K562 (cell line): ENCODE measurements around the gene ELOVL1. TPM values are rescaled to one million over a fixed set of nuclear protein-coding genes. Genes with fewer than 3 reads are reported as not detected.
A peak's percentile ranks its signal among the peaks of the same experiment; 100 is the strongest.

Experiments
- ATAC-seq: fragments of 200-7000 bp; cut with Tn5 transposase; 3 replicates; pipeline ENCODE4 v1.9.1; 2020; ENCODE audit warnings: moderate library complexity
- BruUV-seq: library from RNA; stranded (reverse); fragments of 400-500 nt; replicated peaks from 2 replicates; lab custom pipeline; 2021; lab: Mats Ljungman, UMichigan
- CTCF ChIA-PET: fragments of 300-600 bp; formaldehyde crosslinking; extraction: SDS; loops from one replicate; lab custom pipeline; 2021; ENCODE audit warnings: low intra/inter-chr PET ratio; lab: Yijun Ruan, JAX
- POLR2A ChIA-PET: fragments of 300-600, 350-650 bp; sonication (Branson Sonifier 250); formaldehyde crosslinking; extraction: SDS; loops from one replicate; lab custom pipeline; 2021; ENCODE audit warnings: antibody characterized with exemption, inconsistent platforms; lab: Yijun Ruan, JAX
- DNase-seq, 4 experiments: peaks; one replicate each; pipeline versions ENCODE4 v3.0.0 to v3.0.0-alpha.2; 2011 to 2018; ENCODE audit warnings: low spot score in 3 of 4, mixed read lengths in 3 of 4; ENCODE audit errors: extremely low read depth in 1 of 4
- FAIRE-seq: peaks from 2 replicates; lab custom pipeline; 2011; peaks lifted over from hg19 to GRCh38; lab: Jason Lieb, UNC
- H2AFZ ChIP-seq: 2 replicates; pipeline ENCODE4 v1.6.0; 2011; ENCODE audit warnings: low read depth, low read length, control low read depth, inconsistent platforms
- H3K27ac ChIP-seq: fragments of 200-600 bp; 3 replicates; pipeline ENCODE4 v1.8.0; 2011; ENCODE audit warnings: low read depth, mild to moderate bottlenecking, control low read depth, inconsistent platforms, low read length, moderate library complexity, mixed read lengths; ENCODE audit errors: extremely low read depth
- H3K27me3 ChIP-seq, 2 experiments: fragments of 300-600 bp in 1 of 2; 2 replicates in 1 of 2; 3 replicates in 1 of 2; pipeline versions ENCODE4 v1.6.0 to v1.8.0; 2011; ENCODE audit warnings: inconsistent platforms in 2 of 2, low read length in 2 of 2, mild to moderate bottlenecking in 1 of 2, mixed read lengths in 1 of 2, moderate library complexity in 1 of 2; ENCODE audit not compliant: control insufficient read depth in 2 of 2, insufficient read depth in 2 of 2
- H3K36me3 ChIP-seq: fragments of 300-600 bp; 3 replicates; pipeline ENCODE4 v1.8.0; 2011; ENCODE audit warnings: mild to moderate bottlenecking, low read length, inconsistent platforms; ENCODE audit not compliant: control insufficient read depth, insufficient read depth
- H3K4me1 ChIP-seq, 2 experiments: fragments of 200-600 bp in 1 of 2; replicated peaks in 1 of 2; 2 replicates in 1 of 2; 3 replicates in 1 of 2; pipeline versions ENCODE4 v1.5.1 to v1.8.0; 2011; ENCODE audit warnings: inconsistent platforms in 2 of 2, low read length in 2 of 2, mild to moderate bottlenecking in 1 of 2, mixed read lengths in 1 of 2, moderate library complexity in 1 of 2; ENCODE audit not compliant: control insufficient read depth in 2 of 2, insufficient read depth in 2 of 2
- H3K4me2 ChIP-seq: 2 replicates; pipeline ENCODE4 v1.6.1; 2011; ENCODE audit warnings: low read length, control low read depth, inconsistent platforms, mixed read lengths; ENCODE audit not compliant: insufficient read depth
- H3K4me3 ChIP-seq: fragments of 200-600 bp; sonication (generic), shearing (Covaris generic); 2 replicates; pipeline ENCODE4 v1.5.1; 2016; ENCODE audit warnings: control low read depth, inconsistent platforms
- H3K79me2 ChIP-seq: fragments of 200-600 bp; 3 replicates; pipeline ENCODE4 v1.8.0; 2011; ENCODE audit warnings: low read length, inconsistent platforms; ENCODE audit not compliant: control insufficient read depth, insufficient read depth
- H3K9ac ChIP-seq, 2 experiments: 2 replicates each; pipeline versions ENCODE4 v1.6.0 to v1.6.1; 2011; ENCODE audit warnings: low read depth in 2 of 2, low read length in 2 of 2, control low read depth in 1 of 2, inconsistent platforms in 1 of 2, mild to moderate bottlenecking in 1 of 2, mixed read lengths in 1 of 2; ENCODE audit not compliant: insufficient read depth in 1 of 2
- H3K9me1 ChIP-seq: one replicate; pipeline ENCODE4 v1.6.0; 2011; ENCODE audit warnings: inconsistent platforms, mild to moderate bottlenecking, low read length, moderate library complexity; ENCODE audit not compliant: control insufficient read depth, insufficient read depth
- H3K9me3 ChIP-seq: replicated peaks from 2 replicates; pipeline ENCODE4 v1.5.1; 2011; ENCODE audit warnings: low read depth, low read length, inconsistent platforms; ENCODE audit not compliant: control insufficient read depth, insufficient read depth
- H4K20me1 ChIP-seq: replicated peaks from 2 replicates; pipeline ENCODE4 v1.6.1; 2011; ENCODE audit warnings: low read length, inconsistent platforms, mixed read lengths; ENCODE audit not compliant: control insufficient read depth, insufficient read depth
- CBFA2T3 ChIP-seq: fragments of 450-650 bp; IDR thresholded peaks from 2 replicates; pipeline ENCODE4 v1.6.1; 2017
- CHCHD3 ChIP-seq: fragments of 250-450 bp; sonication (Bioruptor Pico); IDR thresholded peaks from 2 replicates; pipeline ENCODE4 v2.1.2; 2022; ENCODE audit warnings: mild to moderate bottlenecking
- DMBX1 ChIP-seq: fragments of 250-450 bp; sonication (Bioruptor Pico); IDR thresholded peaks from 2 replicates; pipeline ENCODE4 v1.8.0; 2022; ENCODE audit warnings: inconsistent platforms, mild to moderate bottlenecking, moderate library complexity, borderline replicate concordance
- ETV1 ChIP-seq: fragments of 450-650 bp; conservative IDR thresholded peaks from 2 replicates; pipeline ENCODE4 v1.6.1; 2016; ENCODE audit warnings: missing genetic modification characterization, control low read depth, low read depth, missing compliant biosample characterization
- IRF2 ChIP-seq: sonication (generic); formaldehyde crosslinking; IDR thresholded peaks from 2 replicates; pipeline ENCODE4 v1.8.1; 2022; ENCODE audit warnings: mild to moderate bottlenecking, missing genetic modification reagents
- IRF9 ChIP-seq: fragments of 450-650 bp; IDR thresholded peaks from 2 replicates; pipeline ENCODE4 v1.6.1; 2016; ENCODE audit warnings: missing biosample characterization, missing genetic modification characterization
- KHSRP ChIP-seq: fragments of 450-650 bp; IDR thresholded peaks from 2 replicates; pipeline ENCODE4 v1.6.1; 2017
- MTA2 ChIP-seq: fragments of 450-650 bp; IDR thresholded peaks from 2 replicates; pipeline ENCODE4 v1.6.1; 2016; ENCODE audit warnings: low read depth
- NEUROD1 ChIP-seq: fragments of 150-350 bp; IDR thresholded peaks from 2 replicates; pipeline ENCODE4 v1.6.1; 2014; ENCODE audit warnings: borderline replicate concordance, low read length, low read depth; ENCODE audit not compliant: partially characterized antibody
- NONO ChIP-seq, 2 experiments: fragments of 200-400 bp in 1 of 2; fragments of 450-650 bp in 1 of 2; formaldehyde crosslinking in 1 of 2; IDR thresholded peaks; 2 replicates each; pipeline ENCODE4 v1.6.1; 2017; ENCODE audit warnings: low read depth in 2 of 2, mild to moderate bottlenecking in 2 of 2, moderate library complexity in 2 of 2, low read length in 1 of 2
- POLR2G ChIP-seq: fragments of 200-400 bp; formaldehyde crosslinking; IDR thresholded peaks from 2 replicates; pipeline ENCODE4 v1.6.1; 2017; ENCODE audit warnings: low read depth, mild to moderate bottlenecking, antibody characterized with exemption, low read length, moderate library complexity
- SMAD2 ChIP-seq: fragments of 150-350 bp; IDR thresholded peaks from 2 replicates; pipeline ENCODE4 v1.6.1; 2014; ENCODE audit warnings: low read depth, mild to moderate bottlenecking, low read length
- SMAD4 ChIP-seq: fragments of 250-450 bp; sonication (Bioruptor Pico); conservative IDR thresholded peaks from 2 replicates; pipeline ENCODE4 v1.8.0; 2021; ENCODE audit warnings: inconsistent platforms, mild to moderate bottlenecking, moderate library complexity
- SOX6 ChIP-seq: fragments of 450-650 bp; IDR thresholded peaks from 2 replicates; pipeline ENCODE4 v1.6.1; 2014; ENCODE audit warnings: mild to moderate bottlenecking
- TCF15 ChIP-seq: fragments of 250-450 bp; sonication (Bioruptor Pico); IDR thresholded peaks from 2 replicates; pipeline ENCODE4 v1.8.0; 2022; ENCODE audit warnings: moderate library complexity, mild to moderate bottlenecking, inconsistent platforms
- TOE1 ChIP-seq, 2 experiments: fragments of 450-650 bp in 1 of 2; sonication (generic) in 1 of 2; formaldehyde crosslinking in 1 of 2; IDR thresholded peaks; 2 replicates each; pipeline versions ENCODE4 v1.7.1 to v1.8.0; 2016 to 2022; ENCODE audit warnings: borderline replicate concordance in 2 of 2, mild to moderate bottlenecking in 2 of 2, antibody characterized with exemption in 1 of 2, inconsistent platforms in 1 of 2, low read depth in 1 of 2, missing genetic modification reagents in 1 of 2, moderate library complexity in 1 of 2
- ZFX ChIP-seq: sonication (generic); formaldehyde crosslinking; IDR thresholded peaks from 2 replicates; pipeline ENCODE4 v1.8.0; 2022; ENCODE audit warnings: mild to moderate bottlenecking, missing genetic modification reagents, moderate library complexity
- ZKSCAN3 ChIP-seq: fragments of 250-450 bp; sonication (Bioruptor Pico); IDR thresholded peaks from 2 replicates; pipeline ENCODE4 v1.4.0; 2020
- ZNF133 ChIP-seq: fragments of 250-450 bp; sonication (Bioruptor Pico); IDR thresholded peaks from 2 replicates; pipeline ENCODE4 v1.4.0; 2020; ENCODE audit warnings: mild to moderate bottlenecking
- ZNF140 ChIP-seq: fragments of 250-450 bp; sonication (Bioruptor Pico); IDR thresholded peaks from 2 replicates; pipeline ENCODE4 v1.8.0; 2021; ENCODE audit warnings: moderate library complexity, mild to moderate bottlenecking, inconsistent platforms
- ZNF436 ChIP-seq: fragments of 250-450, 450-650 bp; sonication (Bioruptor Pico); formaldehyde crosslinking; IDR thresholded peaks from 2 replicates; pipeline ENCODE4 v1.7.0; 2020; ENCODE audit warnings: mild to moderate bottlenecking
- ZNF644 ChIP-seq: fragments of 200-800 bp; sonication (Bioruptor generic); IDR thresholded peaks from 2 replicates; pipeline ENCODE4 v1.6.1; 2016; ENCODE audit warnings: low read depth, missing genetic modification characterization, missing compliant biosample characterization
- WGBS: fragments of 100-300 bp; shearing (Covaris generic); methylation state at CpG from one replicate; pipeline ENCODE4 v1.1.6; 2016; ENCODE audit warnings: low coverage, mixed read lengths; ENCODE audit not compliant: insufficient coverage; ENCODE audit errors: missing lambda C conversion rate; 5-methylcytosine and 5-hydroxymethylcytosine counted together
- in situ Hi-C: fragments of 300-500 bp; cut with MboI; formaldehyde crosslinking; loops from 4 replicates; pipeline ENCODE4 v1.15.0; 2018; ENCODE audit warnings: inconsistent platforms, mixed read lengths
- intact Hi-C: fragments of 100-400 bp; cut with micrococcal nuclease; formaldehyde crosslinking; loops from 2 replicates; pipeline ENCODE4 v1.14.2; 2022
- polyA plus RNA-seq, 8 experiments: library from polyadenylated mRNA; depleted of rRNA in 4 of 8; stranded (reverse) in 5 of 8; unstranded in 3 of 8; fragments of >200 nt; fragmentation: Nextera tagmentation in 2 of 8; fragmentation: Illumina TruSeq in 1 of 8; extraction: Ambion mirVana in 2 of 8; extraction: Trizol in 1 of 8; gene quantifications; 2 replicates each; pipeline versions ENCODE4 v1.2.1 to v1.2.3, GENCODE V29; 2011 to 2014; ENCODE audit warnings: inconsistent platforms in 1 of 8, missing spikeins in 1 of 8
- total RNA-seq, 7 experiments: library from RNA; depleted of rRNA in 6 of 7; stranded (reverse); fragments of >200 nt in 6 of 7; fragmentation: Illumina TruSeq in 2 of 7; extraction: Trizol in 2 of 7; gene quantifications; 2 replicates each; pipeline versions ENCODE4 v1.2.1 to v1.2.3, GENCODE V29; 2011 to 2021; ENCODE audit warnings: low replicate concordance in 1 of 7

The ELOVL1 gene
- total and polyA plus RNA-seq, 9 of the 15 experiments (the other 6 are each of a cell fraction or from before 2014, with no cell fraction given): 51.0 to 157 (median 70.3) TPM

GRCh38 chr1:43402089-43402865, 34.5 kb upstream of the ELOVL1 start:
- Histone ChIP-seq H3K9me1 (no peaks in the 10 kb centered on the region), H3K9me3 (no peaks in the 10 kb centered on the region), H3K9ac (peak overlapping the region in 1 of 2 experiments; percentile 33; a peak in 1 of 4 replicates), H3K27ac (no peak overlapping the region), H3K4me1 (peaks cover 11 to 22% of the 10 kb centered on the region in 2 experiments; a peak in 4 of 5 replicates), H3K4me2 (no peak overlapping the region; the same call in 1 of the 2 replicates), H3K36me3 (peaks cover 30% of the 10 kb centered on the region), H3K4me3 (no peak overlapping the region), H3K27me3 (no peaks in the 10 kb centered on the region), H2AFZ (no peak overlapping the region), H4K20me1 (peaks cover 27% of the 10 kb centered on the region), H3K79me2 (no peaks in the 10 kb centered on the region)
- ChIA-PET POLR2A (interaction anchor here (3.9 kb wide), 1 partner anchor 13 kb away, joined by 28 read pairs; the partner anchor contains the start of genes MED8 and SZT2), CTCF (no interaction called here)
- WGBS: 50% methylated on average over 6 of the region's 6 CpGs
- intact Hi-C loops: no loop called here
- no TSS peak for BruUV-seq
- in situ Hi-C loops: no loop called here
- ATAC-seq (no peak), DNase-seq (peak in 3 of 4 experiments; percentile 19 to 54 (median 28)), FAIRE-seq (no peak)
- TF ChIP-seq ZNF644 (tag) (no peak), NEUROD1 (no peak), IRF9 (tag) (no peak), IRF2 (CRISPR knock-in tag) (no peak), ZNF140 (CRISPR knock-in tag) (no peak), NONO (IDR thresholded peaks at IDR 0.05; ENCODE audit: low read depth in 2 of 2, low read length in 1 of 2) (no peak; a peak in 1 of 4 replicates), TOE1 (IDR thresholded peaks at IDR 0.05; ENCODE audit: borderline replicate concordance) (no peak), TOE1 (CRISPR knock-in tag; IDR thresholded peaks at IDR 0.05; ENCODE audit: borderline replicate concordance, low read depth) (no peak), SMAD4 (CRISPR knock-in tag) (peak; percentile 77), ETV1 (tag) (no peak), DMBX1 (no peak), CBFA2T3 (peak; percentile 96), ZFX (CRISPR knock-in tag) (no peak), CHCHD3 (CRISPR knock-in tag) (no peak), POLR2G (no peak), ZNF133 (no peak), ZKSCAN3 (no peak), SOX6 (peak; percentile 82), KHSRP (0 out of 2 replicates have a peak, but pooled peaks have one; percentile 25), ZNF436 (CRISPR knock-in tag) (no peak), TCF15 (CRISPR knock-in tag) (no peak), MTA2 (peak; percentile 86), SMAD2 (no peak)
